ENCODE measurements around the gene GABARAPL1. TPM values are rescaled to one million over a fixed set of nuclear protein-coding genes. Genes with fewer than 3 reads are reported as not detected.
A peak's percentile ranks its signal among the peaks of the same experiment; 100 is the strongest.
"Not testable (repeated sequence)": the region's sequence is repeated elsewhere in the genome, so short reads cannot be mapped to it uniquely, and the experiment has no call there.

GABARAPL1 gene
- polyA plus RNA-seq, 3 donors, result 62.9 to 92.4 (median 80.9) TPM

GRCh38 chr12:10186958-10187357, 25.7 kb upstream of the GABARAPL1 start:
- DNase-seq (ENCODE audit: extremely low read depth in 1 of 11, low read depth in 9 of 11, low spot score in 4 of 11), result not testable (repeated sequence)

- no peak for DNase-seq (ENCODE audit: extremely low read depth in 1 of 11, low read depth in 9 of 11, low spot score in 4 of 11)
These were observed 23.0 kb upstream of the GABARAPL1 start for GRCh38 chr12:10189653-10190052.

- DNase-seq (ENCODE audit: extremely low read depth in 1 of 11, low read depth in 9 of 11, low spot score in 4 of 11), result peak in 6 of 11 donors; percentile 46 to 66 (median 51)
These were observed 21.9 kb upstream of the GABARAPL1 start for GRCh38 chr12:10190558-10191388.

- DNase-seq (ENCODE audit: extremely low read depth in 1 of 11, low read depth in 9 of 11, low spot score in 4 of 11), result no peak
These were observed 20.8 kb upstream of the GABARAPL1 start for GRCh38 chr12:10191865-10192264.

GRCh38 chr12:10194160-10194670, 18.5 kb upstream of the GABARAPL1 start:
- no peak for DNase-seq (ENCODE audit: extremely low read depth in 1 of 11, low read depth in 9 of 11, low spot score in 4 of 11)

GRCh38 chr12:10196210-10196609, 16.5 kb upstream of the GABARAPL1 start:
- no peak for DNase-seq (ENCODE audit: extremely low read depth in 1 of 11, low read depth in 9 of 11, low spot score in 4 of 11)

GRCh38 chr12:10197879-10198278, 14.8 kb upstream of the GABARAPL1 start:
- no peak for DNase-seq (ENCODE audit: extremely low read depth in 1 of 11, low read depth in 9 of 11, low spot score in 4 of 11)

GRCh38 chr12:10204495-10204894, 8.2 kb upstream of the GABARAPL1 start:
- not testable (repeated sequence) for DNase-seq (ENCODE audit: extremely low read depth in 1 of 11, low read depth in 9 of 11, low spot score in 4 of 11)

GRCh38 chr12:10205220-10205807, 7.4 kb upstream of the GABARAPL1 start:
- no peak for DNase-seq (ENCODE audit: extremely low read depth in 1 of 11, low read depth in 9 of 11, low spot score in 4 of 11)

- no peak for DNase-seq (ENCODE audit: extremely low read depth in 1 of 11, low read depth in 9 of 11, low spot score in 4 of 11)
These were observed 5.5 kb upstream of the GABARAPL1 start for GRCh38 chr12:10207136-10207535.

GRCh38 chr12:10210225-10210624, 2.5 kb upstream of the GABARAPL1 start:
- no peak for DNase-seq (ENCODE audit: extremely low read depth in 1 of 11, low read depth in 9 of 11, low spot score in 4 of 11)

GRCh38 chr12:10211101-10211939, 1.4 kb upstream of the GABARAPL1 start:
- DNase-seq (ENCODE audit: extremely low read depth in 1 of 11, low read depth in 9 of 11, low spot score in 4 of 11), result no peak

- peak; percentile 81 to 96 (median 91) for DNase-seq (ENCODE audit: extremely low read depth in 1 of 11, low read depth in 9 of 11, low spot score in 4 of 11)
These were observed 538 bp upstream of the GABARAPL1 start for GRCh38 chr12:10211940-10212738.

GRCh38 chr12:10213168-10214135, 775 bp downstream of the GABARAPL1 start:
- peak in 10 of 11 donors; percentile 43 to 69 (median 52) for DNase-seq (ENCODE audit: extremely low read depth in 1 of 11, low read depth in 9 of 11, low spot score in 4 of 11)

- DNase-seq (ENCODE audit: extremely low read depth in 1 of 11, low read depth in 9 of 11, low spot score in 4 of 11), result peak in 3 of 11 donors; percentile 10 to 21 (median 19)
These were observed 1.6 kb downstream of the GABARAPL1 start for GRCh38 chr12:10214136-10214894.

GRCh38 chr12:10214895-10215267, 2.2 kb downstream of the GABARAPL1 start:
- DNase-seq (ENCODE audit: extremely low read depth in 1 of 11, low read depth in 9 of 11, low spot score in 4 of 11), result peak in 1 of 11 donors; percentile 19

GRCh38 chr12:10215436-10215835, 2.8 kb downstream of the GABARAPL1 start:
- no peak for DNase-seq (ENCODE audit: extremely low read depth in 1 of 11, low read depth in 9 of 11, low spot score in 4 of 11)
